HEK293 (cell line): ENCODE results near the gene USP50.
"Not testable (repeated sequence)": the region's sequence is repeated elsewhere in the genome, so short reads cannot be mapped to it uniquely, and the experiment has no call there.

Experiments used
- CTCF ChIA-PET: fragments of 350-600 bp; formaldehyde crosslinking; extraction: SDS; loops from one replicate; lab custom pipeline; 2021; ENCODE audit warnings: antibody characterized with exemption; lab: Yijun Ruan, JAX
- POLR2A ChIA-PET: fragments of 300-600 bp; formaldehyde crosslinking; extraction: SDS; loops from one replicate; lab custom pipeline; 2020; ENCODE audit warnings: antibody characterized with exemption, inconsistent platforms; lab: Yijun Ruan, JAX
- H3K27ac ChIP-seq: fragments of 200-500 bp; sonication (Bioruptor generic); 2 replicates; pipeline ENCODE4 v1.5.1; 2014; ENCODE audit warnings: low read depth, low read length, control low read depth, inconsistent platforms; ENCODE audit errors: extremely low read depth
- H3K36me3 ChIP-seq, 2 experiments: fragments of 200-500 bp in 1 of 2; sonication (Bioruptor generic) in 1 of 2; 1 replicate in 1 of 2; 2 replicates in 1 of 2; pipeline ENCODE4 v1.5.1; 2014 to 2017; ENCODE audit warnings: inconsistent platforms in 2 of 2, low read length in 2 of 2; ENCODE audit not compliant: control insufficient read depth in 2 of 2, insufficient read depth in 1 of 2
- H3K4me1 ChIP-seq: fragments of 200-500 bp; sonication (Bioruptor generic); 2 replicates; pipeline ENCODE4 v1.5.1; 2014; ENCODE audit warnings: mild to moderate bottlenecking, low read length, inconsistent platforms; ENCODE audit not compliant: control insufficient read depth, insufficient read depth
- H3K4me3 ChIP-seq: 2 replicates; pipeline ENCODE4 v1.5.1; 2011; ENCODE audit warnings: low read depth, mild to moderate bottlenecking, control low read depth, low read length, moderate library complexity
- H3K9me3 ChIP-seq: fragments of 200-500 bp; sonication (Bioruptor generic); 2 replicates; pipeline ENCODE4 v1.5.1; 2014; ENCODE audit warnings: low read depth, low read length, inconsistent platforms; ENCODE audit not compliant: control insufficient read depth, insufficient read depth
- ATF2 ChIP-seq: fragments of 450-650 bp; formaldehyde crosslinking; IDR thresholded peaks from 2 replicates; pipeline ENCODE4 v1.5.1; 2016; ENCODE audit warnings: missing biosample characterization, missing genetic modification characterization, low read depth
- GLIS2 ChIP-seq: fragments of 450-650 bp; formaldehyde crosslinking; IDR thresholded peaks from 2 replicates; pipeline ENCODE4 v1.5.1; 2016; ENCODE audit warnings: missing biosample characterization, missing genetic modification characterization
- SP3 ChIP-seq: fragments of 450-650 bp; formaldehyde crosslinking; IDR thresholded peaks from 2 replicates; pipeline ENCODE4 v1.5.1; 2016; ENCODE audit warnings: missing biosample characterization, missing genetic modification characterization
- YY1 ChIP-seq: fragments of 450-650 bp; formaldehyde crosslinking; IDR thresholded peaks from 2 replicates; pipeline ENCODE4 v1.5.1; 2018; ENCODE audit warnings: missing biosample characterization, missing genetic modification characterization
- ZBTB44 ChIP-seq: fragments of 450-650 bp; IDR thresholded peaks from 2 replicates; pipeline ENCODE4 v1.5.1; 2018; ENCODE audit warnings: missing biosample characterization, mild to moderate bottlenecking, missing genetic modification characterization
- ZNF157 ChIP-seq: fragments of 450-650 bp; formaldehyde crosslinking; IDR thresholded peaks from 2 replicates; pipeline ENCODE4 v1.5.1; 2016; ENCODE audit warnings: missing biosample characterization, missing genetic modification characterization
- ZNF211 ChIP-seq: fragments of 450-650 bp; formaldehyde crosslinking; IDR thresholded peaks from 2 replicates; pipeline ENCODE4 v1.5.1; 2016; ENCODE audit warnings: low read depth, missing biosample characterization, missing genetic modification characterization
- ZNF48 ChIP-seq: fragments of 450-650 bp; formaldehyde crosslinking; IDR thresholded peaks from 2 replicates; pipeline ENCODE4 v1.5.1; 2016; ENCODE audit warnings: missing biosample characterization, missing genetic modification characterization
- ZNF514 ChIP-seq: fragments of 450-650 bp; formaldehyde crosslinking; IDR thresholded peaks from 2 replicates; pipeline ENCODE4 v1.5.1; 2016; ENCODE audit warnings: missing biosample characterization, missing genetic modification characterization
- ZNF529 ChIP-seq: fragments of 450-650 bp; formaldehyde crosslinking; IDR thresholded peaks from 2 replicates; pipeline ENCODE4 v1.5.1; 2017; ENCODE audit warnings: missing genetic modification characterization, missing biosample characterization; ENCODE audit not compliant: insufficient replicate concordance
- ZNF624 ChIP-seq: fragments of 450-650 bp; formaldehyde crosslinking; IDR thresholded peaks from 2 replicates; pipeline ENCODE4 v1.5.1; 2017; ENCODE audit warnings: missing biosample characterization, missing genetic modification characterization
- ZNF664 ChIP-seq: fragments of 450-650 bp; formaldehyde crosslinking; IDR thresholded peaks from 2 replicates; pipeline ENCODE4 v1.5.1; 2016; ENCODE audit warnings: missing biosample characterization, missing genetic modification characterization
- ZNF670 ChIP-seq: fragments of 450-650 bp; formaldehyde crosslinking; IDR thresholded peaks from 2 replicates; pipeline ENCODE4 v1.5.1; 2016; ENCODE audit warnings: missing biosample characterization, missing genetic modification characterization, low read depth
- ZSCAN18 ChIP-seq: fragments of 450-650 bp; formaldehyde crosslinking; IDR thresholded peaks from 2 replicates; pipeline ENCODE4 v1.5.1; 2016; ENCODE audit warnings: missing biosample characterization, missing genetic modification characterization
- ZSCAN5A ChIP-seq: fragments of 450-650 bp; formaldehyde crosslinking; IDR thresholded peaks from 2 replicates; pipeline ENCODE4 v1.5.1; 2016; ENCODE audit warnings: missing biosample characterization, missing genetic modification characterization

The USP50 gene

GRCh38 chr15:50576166-50576565 is 29.7 kb upstream of the USP50 start:
- Histone ChIP-seq H3K36me3 (peaks cover 0 to 56% of the 10 kb centered on the region in 2 experiments), H3K9me3 (no peaks in the 10 kb centered on the region), H3K4me3 (no peak overlapping the region), H3K4me1 (no peaks in the 10 kb centered on the region), H3K27ac (no peak overlapping the region)
- POLR2A ChIA-PET, result no interaction called here
- TF ChIP-seq ZNF211 (tag by site-specific recombination) (no peak), ZNF48 (tag by site-specific recombination) (no peak), ZNF624 (tag by site-specific recombination) (no peak), ZNF514 (tag by site-specific recombination) (no peak), ATF2 (tag by site-specific recombination) (no peak), ZSCAN5A (tag by site-specific recombination) (no peak)
- CTCF ChIA-PET, result no interaction called here

- H3K36me3 ChIP-seq, result peaks cover 0 to 60% of the 10 kb centered on the region in 2 experiments
- H3K27ac ChIP-seq, H3K4me3 ChIP-seq, CTCF ChIA-PET, H3K9me3 ChIP-seq, POLR2A ChIA-PET, H3K4me1 ChIP-seq: not testable (repeated sequence)
These were observed 27.4 kb upstream of the USP50 start for GRCh38 chr15:50573842-50574241.

GRCh38 chr15:50563756-50564155 is 17.3 kb upstream of the USP50 start:
- peaks cover 7 to 17% of the 10 kb centered on the region in 2 experiments; a peak in 2 of 3 replicates for H3K36me3 ChIP-seq
- no peak overlapping the region for H3K4me3 ChIP-seq
- no peaks in the 10 kb centered on the region for H3K9me3 ChIP-seq
- CTCF ChIA-PET, result no interaction called here
- H3K4me1 ChIP-seq, result no peaks in the 10 kb centered on the region
- TF ChIP-seq ZNF157 (tag by site-specific recombination) (no peak), ZNF664 (tag by site-specific recombination) (no peak), GLIS2 (tag by site-specific recombination) (no peak), SP3 (no peak)
- TF ChIP-seq, all 188 proteins: peak for 0
- POLR2A ChIA-PET, result no interaction called here
- no peak overlapping the region for H3K27ac ChIP-seq

- Histone ChIP-seq H3K27ac (no peak overlapping the region), H3K4me3 (no peak overlapping the region), H3K9me3 (no peaks in the 10 kb centered on the region), H3K4me1 (no peaks in the 10 kb centered on the region), H3K36me3 (peaks cover 7 to 17% of the 10 kb centered on the region in 2 experiments; a peak in 2 of 3 replicates)
- ChIA-PET POLR2A (no interaction called here), CTCF (no interaction called here)
- TF ChIP-seq ZSCAN18 (tag by site-specific recombination), result no peak
- no peak for TF ChIP-seq ZBTB44
- TF ChIP-seq YY1 (tag by site-specific recombination), result no peak
- no peak for TF ChIP-seq ZNF670 (tag by site-specific recombination)
- TF ChIP-seq ZNF529 (tag by site-specific recombination), result no peak
These were observed 16.5 kb upstream of the USP50 start for GRCh38 chr15:50562735-50563640.
